ENCODE data around the gene AFAP1L1.

The AFAP1L1 gene

DNA sequence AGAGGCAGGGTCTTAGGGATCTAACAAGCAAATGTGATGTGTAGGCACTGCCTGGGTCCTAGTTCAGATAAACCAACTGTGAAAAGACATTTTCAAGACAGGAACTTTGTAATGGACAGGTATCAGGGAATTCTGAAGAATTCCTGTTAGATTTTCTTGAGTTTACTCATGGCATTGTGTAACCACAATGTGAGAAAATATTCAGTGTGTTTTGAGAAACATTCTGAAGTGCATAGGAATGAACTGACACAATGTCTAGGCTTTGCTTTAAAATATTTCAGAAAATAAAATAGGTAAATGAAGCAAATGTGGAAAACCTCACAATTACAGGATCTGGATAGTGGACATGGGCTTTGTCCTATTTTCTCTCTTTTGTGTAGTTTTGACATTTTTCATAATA, 15.2 kb upstream of the AFAP1L1 start:
- TF ChIP-seq, protein P1, sequence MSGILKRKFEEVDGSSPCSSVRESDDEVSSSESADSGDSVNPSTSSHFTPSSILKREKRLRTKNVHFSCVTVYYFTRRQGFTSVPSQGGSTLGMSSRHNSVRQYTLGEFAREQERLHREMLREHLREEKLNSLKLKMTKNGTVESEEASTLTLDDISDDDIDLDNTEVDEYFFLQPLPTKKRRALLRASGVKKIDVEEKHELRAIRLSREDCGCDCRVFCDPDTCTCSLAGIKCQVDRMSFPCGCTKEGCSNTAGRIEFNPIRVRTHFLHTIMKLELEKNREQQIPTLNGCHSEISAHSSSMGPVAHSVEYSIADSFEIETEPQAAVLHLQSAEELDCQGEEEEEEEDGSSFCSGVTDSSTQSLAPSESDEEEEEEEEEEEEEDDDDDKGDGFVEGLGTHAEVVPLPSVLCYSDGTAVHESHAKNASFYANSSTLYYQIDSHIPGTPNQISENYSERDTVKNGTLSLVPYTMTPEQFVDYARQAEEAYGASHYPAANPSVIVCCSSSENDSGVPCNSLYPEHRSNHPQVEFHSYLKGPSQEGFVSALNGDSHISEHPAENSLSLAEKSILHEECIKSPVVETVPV (CRISPR knock-in tag; IDR thresholded peaks at IDR 0.05) = no peak
- no peak for TF ChIP-seq ZNF70 (CRISPR knock-in tag; IDR thresholded peaks at IDR 0.05)
- no peak for TF ChIP-seq CSDC2 (CRISPR knock-in tag; IDR thresholded peaks at IDR 0.05)
- TF ChIP-seq BACH2 (CRISPR knock-in tag; IDR thresholded peaks at IDR 0.05; ENCODE audit: borderline replicate concordance) = no peak
- TF ChIP-seq, protein P2, sequence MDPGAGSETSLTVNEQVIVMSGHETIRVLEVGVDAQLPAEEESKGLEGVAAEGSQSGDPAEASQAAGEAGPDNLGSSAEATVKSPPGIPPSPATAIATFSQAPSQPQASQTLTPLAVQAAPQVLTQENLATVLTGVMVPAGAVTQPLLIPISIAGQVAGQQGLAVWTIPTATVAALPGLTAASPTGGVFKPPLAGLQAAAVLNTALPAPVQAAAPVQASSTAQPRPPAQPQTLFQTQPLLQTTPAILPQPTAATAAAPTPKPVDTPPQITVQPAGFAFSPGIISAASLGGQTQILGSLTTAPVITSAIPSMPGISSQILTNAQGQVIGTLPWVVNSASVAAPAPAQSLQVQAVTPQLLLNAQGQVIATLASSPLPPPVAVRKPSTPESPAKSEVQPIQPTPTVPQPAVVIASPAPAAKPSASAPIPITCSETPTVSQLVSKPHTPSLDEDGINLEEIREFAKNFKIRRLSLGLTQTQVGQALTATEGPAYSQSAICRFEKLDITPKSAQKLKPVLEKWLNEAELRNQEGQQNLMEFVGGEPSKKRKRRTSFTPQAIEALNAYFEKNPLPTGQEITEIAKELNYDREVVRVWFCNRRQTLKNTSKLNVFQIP (CRISPR knock-in tag; IDR thresholded peaks at IDR 0.05; ENCODE audit: borderline replicate concordance, low read depth) = no peak
- TF ChIP-seq, protein P3, sequence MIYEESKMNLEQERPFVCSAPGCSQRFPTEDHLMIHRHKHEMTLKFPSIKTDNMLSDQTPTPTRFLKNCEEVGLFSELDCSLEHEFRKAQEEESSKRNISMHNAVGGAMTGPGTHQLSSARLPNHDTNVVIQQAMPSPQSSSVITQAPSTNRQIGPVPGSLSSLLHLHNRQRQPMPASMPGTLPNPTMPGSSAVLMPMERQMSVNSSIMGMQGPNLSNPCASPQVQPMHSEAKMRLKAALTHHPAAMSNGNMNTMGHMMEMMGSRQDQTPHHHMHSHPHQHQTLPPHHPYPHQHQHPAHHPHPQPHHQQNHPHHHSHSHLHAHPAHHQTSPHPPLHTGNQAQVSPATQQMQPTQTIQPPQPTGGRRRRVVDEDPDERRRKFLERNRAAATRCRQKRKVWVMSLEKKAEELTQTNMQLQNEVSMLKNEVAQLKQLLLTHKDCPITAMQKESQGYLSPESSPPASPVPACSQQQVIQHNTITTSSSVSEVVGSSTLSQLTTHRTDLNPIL (CRISPR knock-in tag; IDR thresholded peaks at IDR 0.05; ENCODE audit: low read depth) = no peak
- TF ChIP-seq, protein P4, sequence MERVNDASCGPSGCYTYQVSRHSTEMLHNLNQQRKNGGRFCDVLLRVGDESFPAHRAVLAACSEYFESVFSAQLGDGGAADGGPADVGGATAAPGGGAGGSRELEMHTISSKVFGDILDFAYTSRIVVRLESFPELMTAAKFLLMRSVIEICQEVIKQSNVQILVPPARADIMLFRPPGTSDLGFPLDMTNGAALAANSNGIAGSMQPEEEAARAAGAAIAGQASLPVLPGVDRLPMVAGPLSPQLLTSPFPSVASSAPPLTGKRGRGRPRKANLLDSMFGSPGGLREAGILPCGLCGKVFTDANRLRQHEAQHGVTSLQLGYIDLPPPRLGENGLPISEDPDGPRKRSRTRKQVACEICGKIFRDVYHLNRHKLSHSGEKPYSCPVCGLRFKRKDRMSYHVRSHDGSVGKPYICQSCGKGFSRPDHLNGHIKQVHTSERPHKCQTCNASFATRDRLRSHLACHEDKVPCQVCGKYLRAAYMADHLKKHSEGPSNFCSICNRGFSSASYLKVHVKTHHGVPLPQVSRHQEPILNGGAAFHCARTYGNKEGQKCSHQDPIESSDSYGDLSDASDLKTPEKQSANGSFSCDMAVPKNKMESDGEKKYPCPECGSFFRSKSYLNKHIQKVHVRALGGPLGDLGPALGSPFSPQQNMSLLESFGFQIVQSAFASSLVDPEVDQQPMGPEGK (CRISPR knock-in tag; IDR thresholded peaks at IDR 0.05; ENCODE audit: borderline replicate concordance) = no peak
- no peak for TF ChIP-seq PPARA (CRISPR knock-in tag; IDR thresholded peaks at IDR 0.05; ENCODE audit: borderline replicate concordance)
- TF ChIP-seq TCF4 (CRISPR knock-in tag; IDR thresholded peaks at IDR 0.05; ENCODE audit: borderline replicate concordance) = no peak
- no peak for TF ChIP-seq ISL1 (CRISPR knock-in tag; IDR thresholded peaks at IDR 0.05)
- TF ChIP-seq ARNTL (CRISPR knock-in tag; IDR thresholded peaks at IDR 0.05; ENCODE audit: borderline replicate concordance, low read depth) = no peak
- no peak for TF ChIP-seq ZFP3 (CRISPR knock-in tag; IDR thresholded peaks at IDR 0.05)
- ATAC-seq = no peak

DNA sequence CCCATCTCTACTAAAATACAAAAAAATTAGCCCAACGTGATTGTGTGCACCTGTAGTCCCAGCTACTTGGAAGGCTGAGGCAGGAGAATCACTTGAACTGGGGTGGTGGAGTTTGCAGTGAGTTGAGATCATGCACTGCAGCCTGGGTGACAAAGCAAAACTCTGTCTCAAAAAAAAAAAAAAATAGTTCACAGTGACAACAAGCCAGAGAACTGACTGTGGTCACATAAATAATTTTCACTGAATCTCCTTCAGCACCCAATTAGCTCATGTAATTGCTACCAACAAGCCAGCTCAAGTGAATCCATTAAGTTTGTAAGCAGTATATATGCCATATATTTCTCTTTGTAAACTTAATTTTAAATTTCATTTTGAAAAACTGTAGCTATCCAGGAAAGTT, 14.5 kb upstream of the AFAP1L1 start:
- no peak for TF ChIP-seq ESRRG (CRISPR knock-in tag; IDR thresholded peaks at IDR 0.05)
- TF ChIP-seq, protein P2 (CRISPR knock-in tag; IDR thresholded peaks at IDR 0.05; ENCODE audit: borderline replicate concordance, low read depth) = no peak
- ATAC-seq = no peak

DNA sequence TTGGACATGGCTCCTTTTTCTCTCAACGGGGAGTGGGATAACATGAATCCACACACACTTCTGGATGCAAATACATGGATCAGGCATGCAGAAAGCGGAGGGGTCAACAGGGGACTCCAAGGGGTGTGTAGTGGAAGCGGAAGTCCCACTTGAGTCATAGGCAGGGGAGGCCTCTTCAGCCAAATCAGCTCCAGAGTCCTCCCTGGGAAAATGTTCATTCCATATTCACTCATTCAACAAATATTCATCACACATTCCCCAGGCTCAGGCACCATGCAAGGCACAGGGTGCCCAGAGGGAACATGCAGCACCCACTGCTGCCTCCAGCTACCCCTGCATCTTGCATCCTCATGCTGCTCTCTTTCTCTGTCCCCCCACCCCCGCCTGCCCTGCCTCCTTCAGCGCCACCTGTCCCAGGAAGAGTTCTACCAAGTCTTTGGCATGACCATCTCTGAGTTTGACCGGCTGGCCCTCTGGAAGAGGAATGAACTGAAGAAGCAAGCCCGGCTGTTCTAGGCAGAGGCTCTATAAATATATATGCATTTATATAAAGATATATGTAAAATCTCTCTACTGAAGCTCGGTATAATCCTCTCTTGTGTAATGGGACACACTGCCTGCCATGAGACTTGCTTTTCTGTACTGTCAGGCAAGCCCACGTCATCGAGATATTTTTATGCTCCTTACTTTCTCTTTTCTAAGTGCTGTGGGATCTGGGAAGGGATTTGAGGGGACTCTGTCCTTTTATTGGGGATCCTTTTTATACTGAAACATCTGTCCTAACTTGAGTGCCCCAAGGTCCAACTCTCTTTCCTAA, 13.6 kb upstream of the AFAP1L1 start:
- TF ChIP-seq CSDC2 (CRISPR knock-in tag; IDR thresholded peaks at IDR 0.05) (no peak), ZFP3 (CRISPR knock-in tag; IDR thresholded peaks at IDR 0.05) (no peak), ESRRG (CRISPR knock-in tag; IDR thresholded peaks at IDR 0.05) (no peak), ZC3H10 (CRISPR knock-in tag; IDR thresholded peaks at IDR 0.05) (no peak), TCF4 (CRISPR knock-in tag; IDR thresholded peaks at IDR 0.05; ENCODE audit: borderline replicate concordance) (no peak), ZNF8 (CRISPR knock-in tag; IDR thresholded peaks at IDR 0.05) (no peak), RARB (CRISPR knock-in tag; IDR thresholded peaks at IDR 0.05) (no peak), ARNTL (CRISPR knock-in tag; IDR thresholded peaks at IDR 0.05; ENCODE audit: borderline replicate concordance, low read depth) (no peak), PPARA (CRISPR knock-in tag; IDR thresholded peaks at IDR 0.05; ENCODE audit: borderline replicate concordance) (no peak), SNAI2 (CRISPR knock-in tag; IDR thresholded peaks at IDR 0.05) (no peak)
- TF ChIP-seq, protein P3 (CRISPR knock-in tag; IDR thresholded peaks at IDR 0.05; ENCODE audit: low read depth) = no peak
- TF ChIP-seq, protein P2 (CRISPR knock-in tag; IDR thresholded peaks at IDR 0.05; ENCODE audit: borderline replicate concordance, low read depth) = no peak
- ATAC-seq = no peak; the same call in 2 of the 3 replicates
